GM10847 (cell line): ENCODE results near the gene PTPN6.

Experiments
- POLR2A ChIP-seq: IDR thresholded peaks from 2 replicates; pipeline ENCODE4 v1.6.1; 2011; ENCODE audit not compliant: insufficient read length; ENCODE audit errors: extremely low read depth

PTPN6 gene

DNA sequence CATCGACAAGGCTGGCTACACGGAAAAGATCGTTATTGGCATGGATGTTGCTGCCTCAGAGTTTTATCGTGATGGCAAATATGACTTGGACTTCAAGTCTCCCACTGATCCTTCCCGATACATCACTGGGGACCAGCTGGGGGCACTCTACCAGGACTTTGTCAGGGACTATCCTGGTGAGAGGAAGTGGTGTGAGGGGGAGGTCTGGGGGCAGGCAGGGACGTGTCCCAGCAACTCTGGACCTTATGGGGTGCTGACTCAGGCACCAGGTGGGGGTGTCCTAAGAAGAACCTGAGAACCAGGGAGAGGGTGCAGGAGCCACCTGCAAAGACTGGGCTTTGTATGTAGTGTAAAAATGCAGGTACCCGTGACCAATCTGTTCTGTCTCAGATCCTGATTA, 31.6 kb upstream of the PTPN6 start:
- TF ChIP-seq POLR2A, result no peak

DNA sequence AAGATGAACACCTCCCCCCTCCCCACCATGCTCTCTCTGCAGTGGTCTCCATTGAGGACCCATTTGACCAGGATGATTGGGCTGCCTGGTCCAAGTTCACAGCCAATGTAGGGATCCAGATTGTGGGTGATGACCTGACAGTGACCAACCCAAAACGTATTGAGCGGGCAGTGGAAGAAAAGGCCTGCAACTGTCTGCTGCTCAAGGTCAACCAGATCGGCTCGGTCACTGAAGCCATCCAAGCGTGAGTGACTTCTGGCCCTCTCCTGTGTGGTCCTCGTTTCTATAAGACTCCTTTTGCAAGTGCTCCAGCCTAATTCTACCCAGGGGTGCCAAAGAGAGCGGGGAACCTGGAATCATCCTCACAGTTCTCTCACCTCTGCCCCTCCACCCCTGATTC, 29.6 kb upstream of the PTPN6 start:
- TF ChIP-seq POLR2A, result no peak

DNA sequence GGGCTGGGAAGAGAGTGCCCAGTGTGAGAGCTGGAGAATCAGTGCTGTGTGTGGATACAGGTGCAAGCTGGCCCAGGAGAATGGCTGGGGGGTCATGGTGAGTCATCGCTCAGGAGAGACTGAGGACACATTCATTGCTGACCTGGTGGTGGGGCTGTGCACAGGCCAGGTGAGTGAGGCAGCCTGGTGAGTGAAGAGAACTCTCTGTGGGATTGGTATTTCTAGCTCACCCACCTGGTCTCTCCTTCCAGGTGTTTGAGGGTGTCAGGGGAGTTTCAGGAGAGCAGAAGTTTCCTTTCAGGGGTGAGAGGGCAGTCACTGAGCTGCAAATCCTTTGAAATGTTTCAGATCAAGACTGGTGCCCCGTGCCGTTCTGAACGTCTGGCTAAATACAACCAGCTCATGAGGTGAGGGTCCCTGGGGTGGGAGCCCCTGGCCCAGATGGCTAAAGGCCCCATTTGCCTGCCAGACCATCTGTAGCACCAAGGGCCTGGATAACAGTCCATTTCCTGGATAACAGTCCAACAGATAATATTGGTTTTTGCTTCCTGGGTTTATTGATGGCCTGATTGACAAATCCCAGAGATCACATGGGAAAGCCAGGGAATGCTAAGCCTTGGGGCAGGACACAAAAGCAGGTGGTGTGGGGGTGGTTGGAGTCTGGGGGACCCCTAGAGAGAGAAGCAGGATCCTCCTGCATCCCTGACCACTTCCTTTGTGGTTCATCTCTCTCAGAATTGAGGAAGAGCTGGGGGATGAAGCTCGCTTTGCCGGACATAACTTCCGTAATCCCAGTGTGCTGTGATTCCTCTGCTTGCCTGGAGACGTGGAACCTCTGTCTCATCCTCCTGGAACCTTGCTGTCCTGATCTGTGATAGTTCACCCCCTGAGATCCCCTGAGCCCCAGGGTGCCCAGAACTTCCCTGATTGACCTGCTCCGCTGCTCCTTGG, 28.9 kb upstream of the PTPN6 start:
- no peak for TF ChIP-seq POLR2A

DNA sequence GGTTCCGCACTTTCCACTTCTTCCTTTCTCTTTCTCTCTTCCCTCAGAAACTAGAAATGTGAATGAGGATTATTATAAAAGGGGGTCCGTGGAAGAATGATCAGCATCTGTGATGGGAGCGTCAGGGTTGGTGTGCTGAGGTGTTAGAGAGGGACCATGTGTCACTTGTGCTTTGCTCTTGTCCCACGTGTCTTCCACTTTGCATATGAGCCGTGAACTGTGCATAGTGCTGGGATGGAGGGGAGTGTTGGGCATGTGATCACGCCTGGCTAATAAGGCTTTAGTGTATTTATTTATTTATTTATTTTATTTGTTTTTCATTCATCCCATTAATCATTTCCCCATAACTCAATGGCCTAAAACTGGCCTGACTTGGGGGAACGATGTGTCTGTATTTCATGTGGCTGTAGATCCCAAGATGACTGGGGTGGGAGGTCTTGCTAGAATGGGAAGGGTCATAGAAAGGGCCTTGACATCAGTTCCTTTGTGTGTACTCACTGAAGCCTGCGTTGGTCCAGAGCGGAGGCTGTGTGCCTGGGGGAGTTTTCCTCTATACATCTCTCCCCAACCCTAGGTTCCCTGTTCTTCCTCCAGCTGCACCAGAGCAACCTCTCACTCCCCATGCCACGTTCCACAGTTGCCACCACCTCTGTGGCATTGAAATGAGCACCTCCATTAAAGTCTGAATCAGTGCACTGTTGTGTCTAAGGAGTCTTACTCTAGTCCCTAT, 28.0 kb upstream of the PTPN6 start:
- TF ChIP-seq POLR2A, result no peak

DNA sequence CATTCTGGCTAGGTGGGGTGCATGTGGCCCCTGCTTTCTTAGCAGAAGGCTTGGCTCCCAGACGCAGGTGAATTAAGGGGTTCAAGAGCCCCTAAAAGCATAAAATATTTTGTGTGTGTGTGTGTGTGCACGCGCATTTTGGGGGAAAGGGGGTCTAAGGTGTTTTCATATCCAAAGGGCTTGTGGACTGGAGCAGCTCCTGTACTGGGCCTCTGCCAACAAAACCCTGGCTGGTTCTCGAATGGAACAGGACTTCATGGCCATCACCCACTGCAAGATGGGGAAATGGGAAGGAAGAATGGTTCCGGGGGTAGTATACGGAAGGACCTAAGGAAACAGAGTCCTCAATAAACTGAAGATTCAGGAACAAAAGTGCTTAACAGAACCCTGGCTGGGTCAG, 27.3 kb upstream of the PTPN6 start:
- no peak for TF ChIP-seq POLR2A

DNA sequence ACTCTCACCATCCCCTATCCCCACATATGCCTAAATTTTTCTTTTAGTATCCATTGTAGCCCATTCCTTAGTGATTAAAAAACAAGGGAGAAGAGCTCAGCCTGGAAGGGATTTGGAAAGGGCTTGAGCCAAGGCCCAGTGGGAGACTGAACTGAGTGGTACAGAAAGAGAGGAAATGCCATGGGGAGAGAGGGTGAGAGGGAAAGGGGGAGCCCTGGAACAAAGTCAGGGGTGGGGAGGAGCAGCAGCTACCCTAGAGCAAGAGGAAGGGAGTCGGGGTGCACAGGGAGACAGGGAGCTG, 26.0 kb upstream of the PTPN6 start:
- TF ChIP-seq POLR2A, result no peak

DNA sequence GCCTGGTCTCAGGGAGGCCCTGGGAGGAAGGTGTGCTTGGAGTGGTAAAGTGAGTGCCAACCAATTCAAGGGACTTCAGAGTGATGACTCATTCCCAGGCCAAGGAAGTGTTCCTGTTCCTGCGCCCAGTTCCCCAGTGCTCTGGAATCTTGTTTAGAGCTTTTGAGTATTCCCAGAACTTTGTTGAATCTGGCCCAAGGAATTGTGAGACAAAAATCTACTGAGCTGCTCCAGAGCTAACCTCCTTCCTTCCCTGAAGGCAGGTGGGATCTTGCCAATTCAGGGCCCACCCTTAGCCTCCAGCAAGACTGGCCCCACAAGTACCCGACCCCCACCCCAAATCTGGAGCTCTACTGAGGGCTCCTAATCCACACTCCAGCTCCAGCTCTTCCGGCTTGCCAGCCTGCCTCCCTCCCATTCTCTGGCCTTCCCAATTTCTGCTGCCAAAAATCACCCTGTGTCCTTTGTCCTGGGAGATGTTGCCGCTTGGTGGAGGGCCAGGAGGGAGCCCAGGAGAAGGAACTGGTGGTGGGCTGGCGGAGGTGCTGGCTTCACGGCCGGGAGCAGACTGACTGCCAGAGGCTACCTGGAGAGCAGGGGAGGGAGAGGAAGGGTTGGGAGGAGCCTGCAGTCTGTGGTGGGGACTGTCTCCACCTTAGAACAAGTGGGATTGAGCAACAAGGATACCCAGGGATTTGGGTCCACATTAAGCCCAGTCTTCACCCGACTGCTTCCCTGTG, 25.4 kb upstream of the PTPN6 start:
- TF ChIP-seq POLR2A, result no peak

DNA sequence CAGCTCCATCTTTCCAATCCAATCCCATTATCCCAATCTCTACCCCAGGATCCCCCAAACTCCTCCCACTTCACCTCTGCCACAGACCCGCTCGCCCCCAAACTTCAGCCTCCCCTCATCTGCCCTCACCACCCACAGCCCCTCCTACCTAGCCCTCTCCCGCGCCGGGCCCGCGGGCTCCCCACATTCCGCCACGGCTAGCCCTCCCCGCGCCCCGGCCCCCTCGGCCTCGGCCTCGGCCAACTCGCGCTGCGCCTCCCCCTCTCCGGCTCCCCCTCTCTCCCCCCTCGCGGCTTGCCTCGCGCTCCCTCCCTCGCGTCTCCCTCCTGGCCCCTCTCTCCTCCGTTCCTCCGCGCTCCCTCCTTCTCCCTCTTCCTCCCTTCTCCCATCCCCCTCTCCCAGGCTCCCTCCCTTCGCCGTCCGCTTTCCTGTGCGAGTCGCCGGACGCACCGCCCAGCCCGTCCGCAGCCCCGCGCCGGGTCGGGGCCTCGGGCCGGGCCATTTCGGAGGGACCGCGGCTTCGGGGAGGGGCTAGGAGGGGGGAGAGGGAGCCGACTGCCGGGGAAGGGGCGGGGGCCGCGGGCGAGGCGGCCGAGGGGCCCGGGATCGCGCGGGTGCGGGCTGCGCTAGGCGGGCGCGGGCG, 23.7 kb upstream of the PTPN6 start, which contains the start of gene ATN1:
TSS of gene ATN1 (plus strand) at position 581 of the 643 bp plus-strand sequence. CDS start 6,043 bp downstream, outside the sequence.
- peak; percentile 46 for TF ChIP-seq POLR2A

DNA sequence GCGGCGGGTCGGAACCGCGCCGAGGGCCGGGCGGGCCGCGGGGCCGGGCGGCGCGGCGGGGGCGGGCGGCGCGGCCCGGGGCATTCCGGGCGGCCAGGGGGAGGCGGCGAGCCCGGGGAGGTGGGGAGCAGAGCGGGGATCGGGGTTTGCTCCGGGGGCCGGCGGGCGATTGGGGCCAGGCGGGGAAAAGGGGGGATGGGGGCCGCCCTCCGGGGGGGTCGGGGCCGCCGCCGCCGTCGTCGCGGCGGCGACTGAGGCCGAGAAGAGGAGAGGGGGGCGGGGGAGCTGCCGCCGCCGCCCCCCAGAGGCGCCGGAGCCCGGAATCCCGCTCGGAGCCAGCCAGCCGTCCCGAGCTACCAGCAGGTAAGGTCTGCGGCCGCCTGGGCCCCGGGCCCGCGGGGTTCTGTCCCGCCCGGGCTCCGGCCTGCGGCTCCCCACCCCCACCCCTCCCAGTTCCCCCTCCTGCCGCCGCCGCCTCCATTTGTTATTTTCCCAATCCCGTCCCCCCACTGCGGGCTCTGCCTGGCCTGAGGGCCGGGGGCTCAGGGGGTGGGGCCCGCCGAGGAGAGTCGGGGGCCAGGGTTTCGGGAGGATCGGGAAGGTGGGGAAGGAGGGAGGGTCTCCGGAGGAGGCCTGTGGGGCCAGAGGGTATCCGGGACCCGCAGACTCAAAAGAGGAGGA, 23.0 kb upstream of the PTPN6 start:
- TF ChIP-seq POLR2A, result no peak

DNA sequence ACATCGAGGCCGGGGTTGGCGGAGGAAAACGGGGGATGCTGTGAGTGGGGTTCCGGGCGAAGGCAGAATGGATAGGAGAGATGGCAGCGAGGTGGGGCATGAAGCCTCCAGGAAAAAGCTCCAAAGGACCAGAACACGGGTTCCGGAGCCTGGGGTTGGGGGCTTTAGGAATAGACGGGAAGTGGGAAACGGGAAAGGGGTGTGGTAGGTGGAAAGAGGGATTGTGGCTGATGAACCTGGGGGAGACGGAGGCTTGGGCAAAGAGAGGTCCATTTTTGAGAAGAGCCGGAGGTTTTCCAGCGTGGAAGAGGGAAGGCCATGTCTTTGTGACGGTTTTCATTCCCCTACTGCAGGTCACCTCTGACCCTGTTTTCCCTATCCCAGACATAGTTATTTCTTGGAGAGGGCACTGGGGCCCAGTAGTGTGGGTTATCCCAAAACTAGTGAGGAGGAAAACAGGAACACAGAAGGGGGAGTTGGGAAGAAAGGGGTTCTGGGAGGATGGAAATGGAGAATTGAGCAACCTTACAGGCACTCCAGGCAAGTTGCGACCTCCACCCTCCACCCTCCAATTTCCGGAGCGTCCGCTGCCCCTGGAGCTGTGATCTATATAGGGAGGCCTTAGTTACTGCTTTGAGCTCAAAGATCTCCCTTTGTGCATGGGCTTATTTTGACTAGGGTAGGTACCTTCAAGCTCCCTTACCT, 22.3 kb upstream of the PTPN6 start:
- TF ChIP-seq POLR2A, result no peak

DNA sequence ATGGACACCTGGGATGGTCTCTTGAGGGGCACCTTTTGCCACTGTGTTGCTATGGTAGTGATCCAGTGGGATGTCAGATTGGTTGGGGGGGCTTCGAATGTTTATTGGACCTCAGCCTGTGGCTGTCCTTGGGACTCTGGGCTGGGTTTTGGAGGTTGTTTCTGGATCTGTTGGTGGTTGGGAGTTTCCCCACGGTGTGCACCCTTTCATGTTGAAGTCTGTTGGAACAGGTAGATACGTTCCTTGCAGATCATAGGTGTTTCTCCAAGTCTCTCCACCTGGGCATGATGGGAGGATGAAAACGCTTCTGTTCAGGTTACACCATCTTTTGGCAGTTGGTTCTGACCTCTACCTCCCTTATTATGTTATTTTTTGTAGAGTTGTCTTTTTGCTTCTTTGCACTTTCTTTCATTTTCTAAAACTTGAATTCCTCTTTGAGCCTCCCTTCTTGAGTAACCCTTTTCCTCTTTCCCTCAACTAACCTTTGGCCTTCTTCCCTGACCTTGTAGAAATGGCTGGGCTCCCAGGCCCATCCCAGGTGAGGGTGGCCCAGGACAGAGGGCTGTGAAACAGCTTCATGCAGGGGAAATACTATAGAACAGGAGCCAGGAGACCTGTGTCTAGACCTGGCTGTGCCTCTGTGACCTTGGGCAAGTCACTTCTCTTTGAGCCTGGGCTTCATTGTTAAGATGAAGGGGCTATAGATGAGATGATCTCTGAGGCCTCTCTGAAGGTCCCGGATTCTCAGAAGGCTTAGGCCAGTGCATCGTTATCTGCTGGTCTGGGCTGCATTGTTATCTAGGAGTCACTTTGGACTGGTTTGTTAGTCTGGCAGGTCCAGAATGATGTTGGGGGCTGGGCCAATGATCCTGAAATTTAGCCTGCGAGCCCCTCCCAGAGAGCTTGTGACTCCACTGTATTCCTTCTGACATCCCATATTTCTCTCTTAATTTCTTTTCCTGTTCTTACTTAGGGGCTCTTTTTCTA, 21.4 kb upstream of the PTPN6 start:
- no peak for TF ChIP-seq POLR2A

DNA sequence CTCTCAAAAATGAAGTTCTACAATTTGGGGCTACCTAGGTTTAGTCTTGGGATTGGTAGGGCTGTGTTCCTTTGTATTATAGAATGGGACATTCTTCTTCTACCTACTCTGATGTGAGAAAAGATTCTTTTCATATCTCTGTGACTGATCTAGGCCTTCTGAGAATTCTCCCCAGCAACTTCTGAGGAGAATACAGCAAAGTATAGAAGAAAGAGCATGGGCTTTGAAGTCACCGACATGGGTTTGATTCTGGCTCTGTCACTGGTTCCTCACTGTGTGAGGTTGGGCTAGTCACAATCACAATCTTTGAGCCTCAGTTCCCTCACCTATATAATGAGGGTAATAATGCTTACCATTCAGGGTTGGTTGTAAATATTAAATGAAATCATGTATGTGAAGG, 18.4 kb upstream of the PTPN6 start:
- TF ChIP-seq POLR2A, result no peak

DNA sequence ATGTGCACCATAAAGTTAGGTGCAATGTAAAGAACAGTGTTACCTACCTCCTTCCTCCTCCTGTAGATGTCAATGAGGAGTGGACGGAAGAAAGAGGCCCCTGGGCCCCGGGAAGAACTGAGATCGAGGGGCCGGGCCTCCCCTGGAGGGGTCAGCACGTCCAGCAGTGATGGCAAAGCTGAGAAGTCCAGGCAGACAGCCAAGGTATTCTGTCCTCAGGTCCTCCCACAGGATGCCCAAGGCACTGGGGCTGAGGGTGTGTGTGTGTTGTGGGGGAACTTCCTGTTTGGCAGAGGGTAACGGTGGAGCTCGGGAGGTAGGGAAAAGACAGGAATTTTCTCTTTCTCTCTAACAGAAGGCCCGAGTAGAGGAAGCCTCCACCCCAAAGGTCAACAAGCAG, 17.0 kb upstream of the PTPN6 start:
- no peak for TF ChIP-seq POLR2A
